Measurements from ENCODE around the gene TOGARAM2.
"Not testable (repeated sequence)": the region's sequence is repeated elsewhere in the genome, so short reads cannot be mapped to it uniquely, and the experiment has no call there.

The TOGARAM2 gene

DNA sequence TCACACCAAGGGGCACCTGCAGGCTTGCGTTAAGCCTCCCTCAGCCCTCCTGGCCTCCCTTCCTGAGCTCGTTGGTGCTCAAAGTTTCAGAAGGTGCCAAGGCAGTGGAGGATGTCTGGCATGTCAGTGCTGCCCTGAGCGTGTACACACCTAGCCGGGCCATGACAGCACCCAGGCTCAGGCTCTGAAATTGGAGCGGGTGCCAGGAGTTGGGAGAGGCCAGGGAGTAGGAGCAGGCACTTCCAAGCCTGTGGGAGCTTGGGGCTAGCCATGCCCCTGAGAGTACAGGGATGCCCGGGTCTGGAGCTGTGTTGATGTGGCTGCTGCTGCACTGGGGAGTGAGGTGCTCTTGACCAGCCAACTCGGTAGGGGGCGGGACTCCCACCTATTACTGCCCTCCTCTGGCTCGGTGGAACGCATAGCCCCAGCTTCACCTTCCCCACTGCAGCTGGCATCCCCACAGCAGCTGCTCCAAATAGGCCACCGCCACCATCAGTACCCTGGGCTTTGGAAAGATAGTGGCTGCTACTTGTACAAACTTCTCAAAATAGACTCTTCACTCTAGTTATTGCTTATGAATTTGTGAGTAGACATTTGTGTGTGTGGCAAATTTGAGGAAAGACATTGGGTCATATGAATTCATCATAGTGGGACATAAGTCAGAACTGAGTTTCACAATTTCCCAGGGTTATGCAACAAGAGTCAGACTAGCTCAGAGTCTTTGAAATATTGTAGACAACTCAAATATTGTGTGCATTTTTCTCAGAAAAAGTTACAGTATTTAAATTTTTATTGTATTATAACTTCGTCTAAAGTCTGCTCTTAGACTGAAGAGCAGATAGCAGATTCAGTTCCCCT is 100.0 kb downstream of the TOGARAM2 start:
- Histone ChIP-seq H3K27me3 (ENCODE audit: control insufficient read depth, insufficient read depth, low read length) (no peaks in the 10 kb centered on the region), H3K27ac (ENCODE audit: low read depth, low read length) (no peak overlapping the region), H3K36me3 (ENCODE audit: control insufficient read depth, insufficient read depth, low read length) (no peaks in the 10 kb centered on the region), H3K9ac (ENCODE audit: low read length) (no peak overlapping the region), H3K4me1 (ENCODE audit: control insufficient read depth, insufficient read depth, low read length) (peaks cover 4% of the 10 kb centered on the region), H3K4me3 (ENCODE audit: low read length) (no peak overlapping the region)

DNA sequence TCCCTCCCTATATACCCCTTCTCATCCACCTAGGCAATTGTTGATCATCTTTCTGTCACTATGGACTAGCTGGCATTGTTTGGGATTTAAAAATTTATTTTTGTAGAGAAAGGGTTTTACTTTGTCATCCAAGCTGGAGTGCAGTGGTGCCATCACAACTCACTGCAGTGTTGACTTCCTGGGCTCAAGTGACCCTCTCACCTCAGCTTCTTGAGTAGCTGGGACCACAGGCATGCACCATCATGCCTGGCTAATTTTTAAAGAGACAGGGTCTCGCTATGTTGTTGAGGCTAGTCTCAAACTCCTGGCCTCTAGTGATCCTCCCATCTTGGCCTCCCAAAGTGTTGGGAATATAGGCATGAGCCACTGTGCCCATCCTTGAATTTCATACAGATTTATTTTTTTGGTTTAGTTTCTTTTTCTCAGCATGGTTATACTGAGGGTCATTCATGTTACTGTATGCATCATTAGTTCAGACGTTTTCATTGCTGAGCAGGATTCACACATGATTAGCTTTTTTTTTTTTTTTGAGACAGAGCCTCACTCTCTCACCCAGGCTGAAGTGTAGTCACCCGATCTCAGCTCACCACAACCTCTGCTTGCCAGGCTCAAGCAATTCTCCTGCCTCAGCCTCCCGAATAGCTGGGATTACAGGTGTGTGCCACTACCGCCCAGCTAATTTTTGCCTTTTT is 101.9 kb downstream of the TOGARAM2 start:
- H3K36me3 ChIP-seq (ENCODE audit: control insufficient read depth, insufficient read depth, low read length), result no peaks in the 10 kb centered on the region
- no peak overlapping the region for H3K27ac ChIP-seq (ENCODE audit: low read depth, low read length)
- H3K4me1 ChIP-seq (ENCODE audit: control insufficient read depth, insufficient read depth, low read length), result no peaks in the 10 kb centered on the region
- H3K4me3 ChIP-seq (ENCODE audit: low read length), result no peak overlapping the region
- H3K9ac ChIP-seq (ENCODE audit: low read length), result no peak overlapping the region
- no peaks in the 10 kb centered on the region for H3K27me3 ChIP-seq (ENCODE audit: control insufficient read depth, insufficient read depth, low read length)

DNA sequence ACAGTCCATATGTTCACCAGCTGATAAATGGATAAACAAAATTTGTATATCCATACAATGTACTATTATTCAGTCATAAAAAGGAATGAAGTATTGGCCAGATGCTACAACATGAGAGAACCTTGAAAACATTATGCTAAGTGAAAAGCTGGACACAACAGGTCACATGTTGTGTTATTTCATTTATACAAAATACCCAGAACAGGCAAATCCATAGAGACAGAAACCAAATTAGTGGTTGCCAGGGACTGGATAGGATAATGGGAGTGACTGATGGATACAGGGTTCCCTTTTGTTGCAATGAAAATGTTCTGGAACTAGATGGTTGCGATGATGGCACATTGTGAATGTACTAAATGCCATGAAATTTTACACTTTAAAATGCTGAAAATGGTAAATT is 103.5 kb downstream of the TOGARAM2 start:
- Histone ChIP-seq H3K27me3 (ENCODE audit: control insufficient read depth, insufficient read depth, low read length) (no peaks in the 10 kb centered on the region), H3K36me3 (ENCODE audit: control insufficient read depth, insufficient read depth, low read length) (no peaks in the 10 kb centered on the region), H3K4me3 (ENCODE audit: low read length) (no peak overlapping the region), H3K9ac (ENCODE audit: low read length) (no peak overlapping the region), H3K27ac (ENCODE audit: low read depth, low read length) (no peak overlapping the region), H3K4me1 (ENCODE audit: control insufficient read depth, insufficient read depth, low read length) (no peaks in the 10 kb centered on the region)

DNA sequence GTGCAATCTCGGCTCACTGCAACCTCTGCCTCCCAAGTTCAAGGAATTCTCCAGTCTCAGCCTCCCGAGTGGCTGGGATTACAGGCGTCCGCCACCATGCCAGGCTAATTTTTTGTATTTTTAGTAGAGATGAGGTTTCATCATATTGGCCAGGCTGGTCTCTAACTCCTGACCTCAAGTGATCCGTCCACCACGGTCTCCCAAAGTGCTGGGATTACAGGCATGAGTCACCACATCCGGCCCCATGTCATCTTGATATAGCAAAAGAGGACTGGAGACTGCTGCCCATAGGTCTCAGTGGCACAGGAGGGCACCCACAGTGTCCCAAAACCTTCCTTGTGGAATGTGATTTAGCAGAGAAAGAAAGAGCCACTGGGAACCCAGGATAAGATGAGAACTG is 109.2 kb downstream of the TOGARAM2 start:
- not testable (repeated sequence) for H3K27me3 ChIP-seq (ENCODE audit: control insufficient read depth, insufficient read depth, low read length); H3K4me3 ChIP-seq (ENCODE audit: low read length); H3K36me3 ChIP-seq (ENCODE audit: control insufficient read depth, insufficient read depth, low read length); H3K9ac ChIP-seq (ENCODE audit: low read length); H3K27ac ChIP-seq (ENCODE audit: low read depth, low read length); H3K4me1 ChIP-seq (ENCODE audit: control insufficient read depth, insufficient read depth, low read length)

GRCh38 chr2:29096969-29097368 is 115.9 kb downstream of the TOGARAM2 start:
- H3K36me3 ChIP-seq (ENCODE audit: control insufficient read depth, insufficient read depth, low read length), result no peaks in the 10 kb centered on the region
- no peak overlapping the region for H3K9ac ChIP-seq (ENCODE audit: low read length)
- no peak overlapping the region for H3K4me3 ChIP-seq (ENCODE audit: low read length)
- H3K4me1 ChIP-seq (ENCODE audit: control insufficient read depth, insufficient read depth, low read length), result no peaks in the 10 kb centered on the region
- H3K27me3 ChIP-seq (ENCODE audit: control insufficient read depth, insufficient read depth, low read length), result no peaks in the 10 kb centered on the region
- no peak overlapping the region for H3K27ac ChIP-seq (ENCODE audit: low read depth, low read length)

DNA sequence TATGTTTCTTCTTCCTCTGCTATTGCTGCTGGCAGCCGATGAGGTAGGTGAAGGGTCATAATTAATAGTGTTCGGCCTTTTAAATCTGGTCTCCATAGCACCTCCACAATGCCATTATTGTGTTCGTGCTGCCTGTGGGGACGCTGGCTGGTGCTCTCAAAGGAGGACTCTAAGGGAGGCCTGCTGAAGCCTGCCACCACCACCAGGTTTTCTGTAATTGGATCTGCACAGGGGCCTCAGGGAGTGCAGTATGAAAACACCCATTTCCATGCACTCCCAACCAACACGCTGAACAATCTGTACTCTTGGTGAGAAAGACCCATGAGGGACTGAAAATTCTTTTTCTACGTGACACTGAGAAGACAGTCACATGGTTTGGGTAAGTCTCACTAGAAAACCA is 116.5 kb downstream of the TOGARAM2 start:
- no peak overlapping the region for H3K4me3 ChIP-seq (ENCODE audit: low read length)
- no peaks in the 10 kb centered on the region for H3K4me1 ChIP-seq (ENCODE audit: control insufficient read depth, insufficient read depth, low read length)
- H3K9ac ChIP-seq (ENCODE audit: low read length), result no peak overlapping the region
- no peak overlapping the region for H3K27ac ChIP-seq (ENCODE audit: low read depth, low read length)
- no peaks in the 10 kb centered on the region for H3K36me3 ChIP-seq (ENCODE audit: control insufficient read depth, insufficient read depth, low read length)
- H3K27me3 ChIP-seq (ENCODE audit: control insufficient read depth, insufficient read depth, low read length), result no peaks in the 10 kb centered on the region

DNA sequence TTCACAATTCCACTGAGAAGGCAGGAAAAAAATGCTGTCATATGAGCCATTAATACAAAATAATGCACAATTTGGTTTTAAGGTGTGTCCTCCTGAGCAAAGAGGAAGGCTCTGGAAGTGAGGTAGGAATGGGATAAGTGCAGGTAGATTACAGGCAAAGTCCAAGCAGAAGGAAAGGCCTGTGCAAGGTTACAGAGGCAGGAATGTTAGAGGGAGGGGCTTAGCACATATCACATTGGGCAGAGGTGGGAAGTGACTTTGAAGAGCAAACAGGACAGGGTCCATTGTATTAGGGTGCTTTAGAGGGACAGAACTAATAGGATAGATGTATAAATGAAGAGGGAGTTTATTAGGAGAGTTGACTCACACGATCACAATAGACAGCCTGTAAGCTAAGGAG is 119.5 kb downstream of the TOGARAM2 start:
- Histone ChIP-seq H3K4me1 (ENCODE audit: control insufficient read depth, insufficient read depth, low read length) (no peaks in the 10 kb centered on the region), H3K36me3 (ENCODE audit: control insufficient read depth, insufficient read depth, low read length) (no peaks in the 10 kb centered on the region)

More for the DNA sequence above, 119.5 kb downstream of the TOGARAM2 start:
- Histone ChIP-seq H3K9ac (ENCODE audit: low read length) (no peak overlapping the region), H3K4me3 (ENCODE audit: low read length) (no peak overlapping the region), H3K27me3 (ENCODE audit: control insufficient read depth, insufficient read depth, low read length) (no peaks in the 10 kb centered on the region), H3K27ac (ENCODE audit: low read depth, low read length) (no peak overlapping the region)
